ENCODE results near the gene CPSF3. TPM values are rescaled to one million over a fixed set of nuclear protein-coding genes. Genes with fewer than 3 reads are reported as not detected.
A peak's percentile ranks its signal among the peaks of the same experiment; 100 is the strongest.

Gene CPSF3
- total RNA-seq, 1 experiment from 2014 or later = 95.5 TPM

- no peak for DNase-seq
- no peak overlapping the region for H3K9ac ChIP-seq (ENCODE audit: extremely low read depth, insufficient read length, low read length)
- peaks cover 4 to 37% (median 22%) of the 10 kb centered on the region in 3 experiments; a peak in 6 of 7 replicates for H3K36me3 Mint-ChIP-seq (ENCODE audit: insufficient read depth in 1 of 3, low read depth in 3 of 3)
Observed at GRCh38 chr2:9391961-9392720, 31.3 kb upstream of the CPSF3 start.

More at GRCh38 chr2:9391961-9392720, 31.3 kb upstream of the CPSF3 start:
- H3T11ph ChIP-seq (ENCODE audit: low read length) = no peak overlapping the region
- H3K4ac ChIP-seq (ENCODE audit: low read depth, low read length) = no peak overlapping the region
- no peak overlapping the region for H4K91ac ChIP-seq (ENCODE audit: insufficient read length, low read depth, low read length)
- H2BK20ac ChIP-seq (ENCODE audit: low read depth, low read length, poor library complexity, severe bottlenecking) = no peak overlapping the region
- H4K20me1 ChIP-seq (ENCODE audit: control insufficient read depth, insufficient read depth, insufficient read length) = no peaks in the 10 kb centered on the region
- no peak overlapping the region for H3K4me2 ChIP-seq (ENCODE audit: insufficient read depth, insufficient read length, low read length)
- peaks cover 16 to 21% of the 10 kb centered on the region in 2 experiments for H3K4me1 Mint-ChIP-seq
- no peak overlapping the region for H3K23ac ChIP-seq (ENCODE audit: insufficient read length, low read depth, low read length)
- no peaks in the 10 kb centered on the region for H3K79me1 ChIP-seq (ENCODE audit: insufficient read depth, low read depth, low read length, poor library complexity, severe bottlenecking)
- H3K27me3 ChIP-seq (ENCODE audit: insufficient read depth, low read length) = no peaks in the 10 kb centered on the region
- H3K4me1 ChIP-seq (ENCODE audit: insufficient read depth, low read length) = peaks cover 3% of the 10 kb centered on the region; the same call in 1 of the 2 replicates
- no peaks in the 10 kb centered on the region for H3K27me3 Mint-ChIP-seq (ENCODE audit: low read depth)
- H3K79me2 ChIP-seq (ENCODE audit: insufficient read depth, low read length) = no peaks in the 10 kb centered on the region
- H3K27ac Mint-ChIP-seq = peak overlapping the region in 1 of 3 experiments; percentile 77; a peak in 3 of 7 replicates
- no peaks in the 10 kb centered on the region for H3K23me2 ChIP-seq (ENCODE audit: insufficient read length, low read depth, low read length, poor library complexity, severe bottlenecking)
- no peak overlapping the region for H3K56ac ChIP-seq (ENCODE audit: insufficient read length, low read depth, low read length)
- no peak overlapping the region for H3K27ac ChIP-seq (ENCODE audit: insufficient read length, low read depth, low read length)
- no peak overlapping the region for H3K18ac ChIP-seq (ENCODE audit: insufficient read length, low read depth, low read length)
- no peak overlapping the region for H2BK120ac ChIP-seq (ENCODE audit: low read depth, low read length, poor library complexity, severe bottlenecking)
- H4K8ac ChIP-seq (replicated peaks; ENCODE audit: insufficient read length, low read depth, low read length) = no peak overlapping the region
- H2BK5ac ChIP-seq (ENCODE audit: insufficient read length, low read length) = no peak overlapping the region
- TF ChIP-seq, protein P1, sequence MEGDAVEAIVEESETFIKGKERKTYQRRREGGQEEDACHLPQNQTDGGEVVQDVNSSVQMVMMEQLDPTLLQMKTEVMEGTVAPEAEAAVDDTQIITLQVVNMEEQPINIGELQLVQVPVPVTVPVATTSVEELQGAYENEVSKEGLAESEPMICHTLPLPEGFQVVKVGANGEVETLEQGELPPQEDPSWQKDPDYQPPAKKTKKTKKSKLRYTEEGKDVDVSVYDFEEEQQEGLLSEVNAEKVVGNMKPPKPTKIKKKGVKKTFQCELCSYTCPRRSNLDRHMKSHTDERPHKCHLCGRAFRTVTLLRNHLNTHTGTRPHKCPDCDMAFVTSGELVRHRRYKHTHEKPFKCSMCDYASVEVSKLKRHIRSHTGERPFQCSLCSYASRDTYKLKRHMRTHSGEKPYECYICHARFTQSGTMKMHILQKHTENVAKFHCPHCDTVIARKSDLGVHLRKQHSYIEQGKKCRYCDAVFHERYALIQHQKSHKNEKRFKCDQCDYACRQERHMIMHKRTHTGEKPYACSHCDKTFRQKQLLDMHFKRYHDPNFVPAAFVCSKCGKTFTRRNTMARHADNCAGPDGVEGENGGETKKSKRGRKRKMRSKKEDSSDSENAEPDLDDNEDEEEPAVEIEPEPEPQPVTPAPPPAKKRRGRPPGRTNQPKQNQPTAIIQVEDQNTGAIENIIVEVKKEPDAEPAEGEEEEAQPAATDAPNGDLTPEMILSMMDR (conservative IDR thresholded peaks at IDR 0.05) = no peak
- H3K9me3 Mint-ChIP-seq = no peaks in the 10 kb centered on the region
- H4K5ac ChIP-seq (ENCODE audit: insufficient read length, low read depth, low read length) = no peak overlapping the region
- H2BK12ac ChIP-seq (ENCODE audit: insufficient read length, low read depth, low read length) = no peak overlapping the region
- no peak overlapping the region for H3K4me3 Mint-ChIP-seq
- H2AK5ac ChIP-seq (ENCODE audit: insufficient read length, low read length) = no peak overlapping the region
- no peak overlapping the region for H2AFZ ChIP-seq (ENCODE audit: low read length)
- no peaks in the 10 kb centered on the region for H3K9me3 ChIP-seq (ENCODE audit: control insufficient read depth, low read depth, low read length)
- H2BK15ac ChIP-seq (ENCODE audit: low read depth, low read length) = no peak overlapping the region
- no CpG with 5 or more reads among the region's 13 CpGs for WGBS (ENCODE audit: extremely low coverage, insufficient read length, low lambda C conversion rate)
- no peak overlapping the region for H3K14ac ChIP-seq (ENCODE audit: insufficient read depth, low read length)
